Activated naive CD4-positive, alpha-beta T cell treated with anti-CD3 and anti-CD28 coated beads, Interleukin-2, amount 10 ng/mL, durations not matched to agents 7 days and 5 days (primary cell): ENCODE measurements around the gene ATG16L2.

Experiments
- CTCF ChIA-PET: fragments of 350-600 bp; sonication (Branson Sonifier 250); formaldehyde crosslinking; loops from one replicate; lab custom pipeline; 2021; ENCODE audit warnings: antibody characterized with exemption; lab: Charles Lee
- DNase-seq: peaks from one replicate; pipeline ENCODE4 v3.0.0-alpha.2; 2020
- H3K27ac Mint-ChIP-seq: one replicate; pipeline ENCODE4 v1.8.0; 2021; ENCODE audit warnings: mild to moderate bottlenecking, moderate library complexity, mixed read lengths
- H3K27me3 Mint-ChIP-seq: one replicate; pipeline ENCODE4 v1.8.0; 2021; ENCODE audit warnings: mild to moderate bottlenecking, mixed read lengths
- H3K36me3 Mint-ChIP-seq: one replicate; pipeline ENCODE4 v1.8.0; 2021; ENCODE audit warnings: mixed read lengths
- H3K4me1 Mint-ChIP-seq: one replicate; pipeline ENCODE4 v1.8.0; 2021; ENCODE audit warnings: mixed read lengths
- H3K4me3 Mint-ChIP-seq: one replicate; pipeline ENCODE4 v1.8.0; 2021; ENCODE audit warnings: mild to moderate bottlenecking, moderate library complexity, mixed read lengths
- H3K9me3 Mint-ChIP-seq: one replicate; pipeline ENCODE4 v1.8.0; 2021; ENCODE audit warnings: mixed read lengths

The ATG16L2 gene

GRCh38 chr11:72863916-72864315 lies 49.7 kb downstream of the ATG16L2 start:
- Mint-ChIP-seq H3K4me3 (no peak overlapping the region), H3K27ac (no peak overlapping the region), H3K4me1 (peaks cover 2% of the 10 kb centered on the region), H3K9me3 (no peaks in the 10 kb centered on the region), H3K27me3 (no peaks in the 10 kb centered on the region), H3K36me3 (peaks cover 19% of the 10 kb centered on the region)
- CTCF ChIA-PET, result no interaction called here
- no peak for DNase-seq

- Mint-ChIP-seq H3K4me3 (no peak overlapping the region), H3K27ac (no peak overlapping the region)
Observed at GRCh38 chr11:72864702-72865655, 50.8 kb downstream of the ATG16L2 start.

GRCh38 chr11:72867970-72868369 lies 53.8 kb downstream of the ATG16L2 start:
- H3K27me3 Mint-ChIP-seq, result no peaks in the 10 kb centered on the region
- peaks cover 13% of the 10 kb centered on the region for H3K4me1 Mint-ChIP-seq

More at GRCh38 chr11:72864702-72865655, 50.8 kb downstream of the ATG16L2 start:
- H3K27me3 Mint-ChIP-seq, result no peaks in the 10 kb centered on the region
- no peaks in the 10 kb centered on the region for H3K9me3 Mint-ChIP-seq
- peaks cover 19% of the 10 kb centered on the region for H3K36me3 Mint-ChIP-seq
- peaks cover 11% of the 10 kb centered on the region for H3K4me1 Mint-ChIP-seq
- CTCF ChIA-PET, result no interaction called here
- no peak for DNase-seq

GRCh38 chr11:72869831-72870230 lies 55.6 kb downstream of the ATG16L2 start:
- Mint-ChIP-seq H3K36me3 (peaks cover 23% of the 10 kb centered on the region), H3K4me1 (peaks cover 13% of the 10 kb centered on the region), H3K4me3 (no peak overlapping the region), H3K27ac (no peak overlapping the region), H3K9me3 (no peaks in the 10 kb centered on the region), H3K27me3 (no peaks in the 10 kb centered on the region)
- CTCF ChIA-PET, result no interaction called here
- no peak for DNase-seq

More at GRCh38 chr11:72867970-72868369, 53.8 kb downstream of the ATG16L2 start:
- peaks cover 23% of the 10 kb centered on the region for H3K36me3 Mint-ChIP-seq
- no peak overlapping the region for H3K4me3 Mint-ChIP-seq
- no peak overlapping the region for H3K27ac Mint-ChIP-seq
- CTCF ChIA-PET, result interaction anchor here (0.8 kb wide), 1 partner anchor 37 kb away, joined by 4 read pairs; no protein-coding TSS in a partner anchor
- no peaks in the 10 kb centered on the region for H3K9me3 Mint-ChIP-seq
- DNase-seq, result no peak

GRCh38 chr11:72871119-72871518 lies 56.9 kb downstream of the ATG16L2 start:
- no peaks in the 10 kb centered on the region for H3K9me3 Mint-ChIP-seq
- CTCF ChIA-PET, result no interaction called here
- peaks cover 13% of the 10 kb centered on the region for H3K4me1 Mint-ChIP-seq
- no peak overlapping the region for H3K27ac Mint-ChIP-seq
- H3K36me3 Mint-ChIP-seq, result peaks cover 22% of the 10 kb centered on the region
- no peaks in the 10 kb centered on the region for H3K27me3 Mint-ChIP-seq
- no peak overlapping the region for H3K4me3 Mint-ChIP-seq
- no peak for DNase-seq

- CTCF ChIA-PET, result no interaction called here
- H3K4me1 Mint-ChIP-seq, result peaks cover 13% of the 10 kb centered on the region
- no peaks in the 10 kb centered on the region for H3K9me3 Mint-ChIP-seq
- peaks cover 18% of the 10 kb centered on the region for H3K36me3 Mint-ChIP-seq
- H3K27ac Mint-ChIP-seq, result no peak overlapping the region
- H3K27me3 Mint-ChIP-seq, result no peaks in the 10 kb centered on the region
- no peak for DNase-seq
- no peak overlapping the region for H3K4me3 Mint-ChIP-seq
Observed at GRCh38 chr11:72872012-72872411, 57.8 kb downstream of the ATG16L2 start.

- DNase-seq, result no peak
- H3K36me3 Mint-ChIP-seq, result peaks cover 18% of the 10 kb centered on the region
- no peaks in the 10 kb centered on the region for H3K27me3 Mint-ChIP-seq
- no peak overlapping the region for H3K27ac Mint-ChIP-seq
- CTCF ChIA-PET, result no interaction called here
- H3K4me3 Mint-ChIP-seq, result no peak overlapping the region
- peaks cover 2% of the 10 kb centered on the region for H3K9me3 Mint-ChIP-seq
- no peaks in the 10 kb centered on the region for H3K4me1 Mint-ChIP-seq
Observed at GRCh38 chr11:72875736-72876135, 61.5 kb downstream of the ATG16L2 start.

GRCh38 chr11:72876147-72876546 lies 61.9 kb downstream of the ATG16L2 start:
- Mint-ChIP-seq H3K36me3 (peaks cover 22% of the 10 kb centered on the region), H3K4me3 (no peak overlapping the region), H3K27me3 (no peaks in the 10 kb centered on the region), H3K4me1 (no peaks in the 10 kb centered on the region), H3K27ac (no peak overlapping the region), H3K9me3 (peaks cover 2% of the 10 kb centered on the region)
- CTCF ChIA-PET, result no interaction called here
- DNase-seq, result no peak
